ENCODE results near the gene WIPF1.
"Not testable (repeated sequence)": the region's sequence is repeated elsewhere in the genome, so short reads cannot be mapped to it uniquely, and the experiment has no call there.

The WIPF1 gene

GRCh38 chr2:174570318-174570958 is 27.2 kb downstream of the WIPF1 start:
- DNase-seq, result no peak

- no peak for DNase-seq
Measured at GRCh38 chr2:174569678-174570077, 27.9 kb downstream of the WIPF1 start.

- no peak for DNase-seq
Measured at GRCh38 chr2:174568425-174568824, 29.2 kb downstream of the WIPF1 start.

- DNase-seq, result no peak
Measured at GRCh38 chr2:174566871-174567270, 30.7 kb downstream of the WIPF1 start.

GRCh38 chr2:174563530-174564282 is 33.9 kb downstream of the WIPF1 start:
- no peak for DNase-seq

- no peak for DNase-seq
Measured at GRCh38 chr2:174561972-174562370, 35.6 kb downstream of the WIPF1 start.

GRCh38 chr2:174561283-174561971 is 36.2 kb downstream of the WIPF1 start:
- no peak for DNase-seq

GRCh38 chr2:174560737-174561136 is 36.9 kb downstream of the WIPF1 start:
- DNase-seq, result no peak

GRCh38 chr2:174555998-174556397 is 41.6 kb downstream of the WIPF1 start:
- DNase-seq, result no peak

- no peak for DNase-seq
Measured at GRCh38 chr2:174554529-174555150, 43.0 kb downstream of the WIPF1 start.

- DNase-seq, result no peak
Measured at GRCh38 chr2:174553811-174554493, 43.7 kb downstream of the WIPF1 start.

- no peak for DNase-seq
Measured at GRCh38 chr2:174552880-174553279, 44.7 kb downstream of the WIPF1 start.

- no peak for DNase-seq
Measured at GRCh38 chr2:174551697-174552096, 45.9 kb downstream of the WIPF1 start.

GRCh38 chr2:174548646-174549045 is 49.0 kb downstream of the WIPF1 start:
- DNase-seq, result not testable (repeated sequence)

- DNase-seq, result not testable (repeated sequence)
Measured at GRCh38 chr2:174548021-174548420, 49.6 kb downstream of the WIPF1 start.

- no peak for DNase-seq
Measured at GRCh38 chr2:174546519-174547506, 50.8 kb downstream of the WIPF1 start.

- no peak for DNase-seq
Measured at GRCh38 chr2:174545240-174545639, 52.4 kb downstream of the WIPF1 start.

- DNase-seq, result no peak
Measured at GRCh38 chr2:174544802-174545201, 52.8 kb downstream of the WIPF1 start.

- no peak for DNase-seq
Measured at GRCh38 chr2:174544156-174544555, 53.4 kb downstream of the WIPF1 start.

GRCh38 chr2:174540893-174541292 is 56.7 kb downstream of the WIPF1 start:
- no peak for DNase-seq
